Right atrium auricular region (tissue), 2 donors: ENCODE measurements around the gene ING3. TPM values are rescaled to one million over a fixed set of nuclear protein-coding genes. Genes with fewer than 3 reads are reported as not detected.

ENCODE experiments used
- DNase-seq: peaks from one replicate; pipeline ENCODE4 v3.0.0-alpha.2; 2019; ENCODE audit warnings: low spot score
- H3K27ac ChIP-seq, 2 donors: fragments of 200-600 bp; sonication (generic); 1 replicate in 1 of 2; 2 replicates in 1 of 2; pipeline ENCODE4 v1.5.1; 2016 to 2019
- H3K27me3 ChIP-seq, 2 donors: fragments of 200-600 bp; sonication (generic); one replicate each; pipeline versions ENCODE4 v1.5.1 to v1.6.0; 2017 to 2019
- H3K36me3 ChIP-seq: fragments of 200-600 bp; sonication (generic); one replicate; pipeline ENCODE4 v1.5.1; 2016
- H3K4me1 ChIP-seq, 2 donors: fragments of 200-600 bp; sonication (generic); one replicate each; pipeline versions ENCODE4 v1.5.1 to v1.6.0; 2017 to 2019
- H3K4me3 ChIP-seq, 2 donors: fragments of 200-600 bp; sonication (generic); 1 replicate in 1 of 2; 2 replicates in 1 of 2; pipeline ENCODE4 v1.5.1; 2017 to 2019; ENCODE audit warnings: mild to moderate bottlenecking in 1 of 2, moderate library complexity in 1 of 2
- H3K9me3 ChIP-seq, 2 donors: fragments of 200-600 bp; sonication (generic); one replicate each; pipeline ENCODE4 v1.5.1; 2019
- total RNA-seq, 2 donors: library from RNA; depleted of rRNA; stranded (reverse); fragments of >200 nt; gene quantifications; one replicate each; pipeline ENCODE4 v1.1.0, GENCODE V29; 2016
- TF ChIP-seq, protein P1 (sequence below), 2 donors: fragments of 200-600 bp; sonication (generic); IDR thresholded peaks; one replicate each; pipeline ENCODE4 v1.5.1; 2019; ENCODE audit warnings: antibody characterized with exemption in 2 of 2

The ING3 gene
- total RNA-seq, 2 donors from 2014 or later: 9.9 to 10.4 TPM

DNA sequence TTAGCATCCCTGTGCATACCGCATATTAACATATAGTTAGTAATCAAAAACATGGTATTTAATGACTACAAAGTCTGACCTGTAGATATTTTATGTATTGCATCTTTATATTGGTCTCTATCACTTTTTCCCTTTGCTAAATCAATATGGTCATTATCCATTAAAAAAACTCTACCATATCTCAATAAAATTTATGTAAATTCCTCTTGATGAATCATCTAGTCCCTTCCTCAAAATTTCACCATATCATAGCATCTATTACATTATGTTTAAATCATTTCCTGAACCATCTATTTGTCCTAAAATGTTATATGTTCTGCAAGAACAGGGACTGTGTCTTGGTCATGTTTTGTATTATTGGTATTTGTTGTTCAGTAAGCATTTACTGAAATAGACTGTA, 7.7 kb upstream of the ING3 start:
- no peak for DNase-seq
- TF ChIP-seq, protein P1, sequence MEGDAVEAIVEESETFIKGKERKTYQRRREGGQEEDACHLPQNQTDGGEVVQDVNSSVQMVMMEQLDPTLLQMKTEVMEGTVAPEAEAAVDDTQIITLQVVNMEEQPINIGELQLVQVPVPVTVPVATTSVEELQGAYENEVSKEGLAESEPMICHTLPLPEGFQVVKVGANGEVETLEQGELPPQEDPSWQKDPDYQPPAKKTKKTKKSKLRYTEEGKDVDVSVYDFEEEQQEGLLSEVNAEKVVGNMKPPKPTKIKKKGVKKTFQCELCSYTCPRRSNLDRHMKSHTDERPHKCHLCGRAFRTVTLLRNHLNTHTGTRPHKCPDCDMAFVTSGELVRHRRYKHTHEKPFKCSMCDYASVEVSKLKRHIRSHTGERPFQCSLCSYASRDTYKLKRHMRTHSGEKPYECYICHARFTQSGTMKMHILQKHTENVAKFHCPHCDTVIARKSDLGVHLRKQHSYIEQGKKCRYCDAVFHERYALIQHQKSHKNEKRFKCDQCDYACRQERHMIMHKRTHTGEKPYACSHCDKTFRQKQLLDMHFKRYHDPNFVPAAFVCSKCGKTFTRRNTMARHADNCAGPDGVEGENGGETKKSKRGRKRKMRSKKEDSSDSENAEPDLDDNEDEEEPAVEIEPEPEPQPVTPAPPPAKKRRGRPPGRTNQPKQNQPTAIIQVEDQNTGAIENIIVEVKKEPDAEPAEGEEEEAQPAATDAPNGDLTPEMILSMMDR (IDR thresholded peaks at IDR 0.05): no peak
- no peaks in the 10 kb centered on the region for H3K9me3 ChIP-seq
- no peak overlapping the region for H3K27ac ChIP-seq
- no peaks in the 10 kb centered on the region for H3K4me1 ChIP-seq
- no peak overlapping the region for H3K4me3 ChIP-seq
- H3K27me3 ChIP-seq: no peaks in the 10 kb centered on the region
- H3K36me3 ChIP-seq: no peaks in the 10 kb centered on the region

DNA sequence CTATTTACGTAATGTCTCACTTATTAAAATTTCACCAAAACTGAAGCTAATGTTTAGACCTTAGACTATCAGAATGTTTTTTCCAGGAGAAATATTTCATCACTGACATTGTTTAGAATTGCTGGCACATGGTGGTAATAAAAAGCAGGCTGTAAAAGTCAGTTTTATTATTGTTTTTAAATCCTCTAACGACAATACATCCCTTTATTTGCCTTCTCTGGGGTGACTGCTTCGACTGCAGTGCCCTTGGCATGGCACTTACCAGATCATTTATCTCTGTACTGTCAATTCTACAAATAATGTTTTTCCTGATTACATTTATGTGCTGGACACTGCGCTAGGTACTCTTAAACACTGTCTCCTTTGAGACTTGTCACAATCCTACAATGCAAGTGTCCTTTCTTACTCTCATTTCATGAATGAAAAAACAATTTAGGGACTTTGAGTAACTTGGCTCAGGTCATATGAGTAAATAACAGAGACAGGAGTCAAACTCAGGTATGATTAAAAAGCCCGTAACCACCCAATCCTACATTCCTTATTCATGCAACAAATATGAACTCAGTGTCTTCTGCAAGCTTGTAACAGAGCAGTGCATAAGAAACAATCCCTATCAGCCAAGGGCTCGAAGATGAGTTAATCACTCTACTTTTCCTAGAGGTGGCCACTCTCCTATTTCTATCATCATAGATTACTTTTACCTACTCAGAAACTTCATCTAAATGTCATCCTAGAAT, 5.6 kb upstream of the ING3 start:
- no peak overlapping the region for H3K27ac ChIP-seq
- no peaks in the 10 kb centered on the region for H3K36me3 ChIP-seq
- no peaks in the 10 kb centered on the region for H3K9me3 ChIP-seq
- TF ChIP-seq, protein P1 (IDR thresholded peaks at IDR 0.05): no peak
- no peak overlapping the region for H3K4me3 ChIP-seq
- no peaks in the 10 kb centered on the region for H3K27me3 ChIP-seq
- no peak for DNase-seq
- no peaks in the 10 kb centered on the region for H3K4me1 ChIP-seq

DNA sequence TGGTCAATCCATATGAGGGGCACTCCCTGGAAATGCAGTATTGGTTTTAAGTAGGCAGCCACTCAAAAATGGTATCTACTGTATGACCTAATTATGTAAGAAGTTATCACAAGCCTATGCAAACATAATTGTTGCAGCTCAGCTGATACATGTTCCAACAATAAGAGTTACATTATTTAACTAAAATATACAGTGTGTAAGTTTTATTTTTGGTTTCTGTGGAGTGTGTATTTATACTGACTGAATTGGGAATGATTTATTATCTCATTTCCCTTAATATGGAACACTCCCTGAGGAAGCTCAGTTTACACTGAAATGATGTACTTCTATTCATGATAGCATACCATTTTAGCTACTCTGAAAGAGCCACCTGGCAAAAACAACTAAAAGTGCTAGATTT, 2.6 kb upstream of the ING3 start:
- DNase-seq: no peak
- no peaks in the 10 kb centered on the region for H3K36me3 ChIP-seq
- H3K9me3 ChIP-seq: no peaks in the 10 kb centered on the region
- TF ChIP-seq, protein P1 (IDR thresholded peaks at IDR 0.05): no peak
- no peak overlapping the region for H3K27ac ChIP-seq
- H3K27me3 ChIP-seq: no peaks in the 10 kb centered on the region
- H3K4me3 ChIP-seq: no peak overlapping the region
- peaks cover 0 to 19% of the 10 kb centered on the region in 2 donors for H3K4me1 ChIP-seq

DNA sequence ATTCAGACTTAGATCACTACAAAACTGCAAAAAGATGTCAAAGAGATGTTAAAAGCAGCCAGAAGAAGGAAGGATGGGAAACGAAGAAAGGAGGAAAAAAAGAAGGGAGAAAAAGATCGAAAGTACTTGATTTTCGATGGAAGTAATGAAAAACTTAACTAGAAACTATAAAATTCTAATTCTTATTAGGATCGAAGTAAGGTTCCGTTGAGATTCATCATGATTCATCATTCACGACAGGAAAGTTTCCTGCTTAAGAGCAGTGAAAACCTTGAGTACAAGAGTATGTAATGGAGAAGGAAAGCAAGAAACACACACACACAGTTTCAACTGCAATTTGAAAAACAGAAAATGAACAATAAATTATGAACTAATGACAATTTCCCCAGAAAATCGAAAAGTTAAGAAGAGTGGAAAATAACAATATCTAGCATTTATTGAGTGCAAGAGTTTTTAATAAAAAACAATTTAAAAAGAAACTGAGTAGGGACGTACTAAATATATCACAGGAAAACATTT, 1.1 kb upstream of the ING3 start:
- no peak for DNase-seq
- Histone ChIP-seq H3K36me3 (peaks cover 10% of the 10 kb centered on the region), H3K4me1 (peaks cover 0 to 21% of the 10 kb centered on the region in 2 donors), H3K4me3 (peak overlapping the region; percentile 66 to 87), H3K27ac (no peak overlapping the region), H3K27me3 (no peaks in the 10 kb centered on the region), H3K9me3 (no peaks in the 10 kb centered on the region)
- TF ChIP-seq, protein P1 (IDR thresholded peaks at IDR 0.05): no peak

DNA sequence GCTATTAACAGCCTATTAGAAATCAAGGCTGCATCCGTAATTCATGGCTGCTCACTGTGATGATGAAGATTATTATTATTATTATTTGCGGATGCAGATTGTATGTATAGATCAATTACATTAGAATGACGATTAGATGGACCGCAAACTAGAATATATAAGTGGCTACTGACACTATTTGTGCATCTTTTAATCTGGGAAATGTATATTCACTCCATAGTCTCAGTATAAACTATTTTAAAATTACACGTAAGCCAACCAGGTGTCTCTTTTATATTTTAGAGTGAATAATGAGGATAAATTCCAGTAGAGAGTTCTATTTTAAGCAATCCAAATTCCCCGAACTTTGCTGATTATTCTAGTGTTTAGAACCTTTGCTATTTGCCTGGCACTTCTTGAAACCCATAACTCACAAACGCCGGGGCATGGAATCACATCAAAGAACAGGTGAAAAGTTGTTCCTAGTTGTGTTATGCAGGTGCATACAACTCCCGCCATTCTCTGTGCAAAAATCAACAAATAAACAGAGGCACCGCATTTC, 509 bp upstream of the ING3 start:
- Histone ChIP-seq H3K27me3 (no peaks in the 10 kb centered on the region), H3K4me1 (peaks cover 0 to 21% of the 10 kb centered on the region in 2 donors), H3K36me3 (peaks cover 15% of the 10 kb centered on the region), H3K27ac (peak overlapping the region; percentile 98 to 99), H3K9me3 (no peaks in the 10 kb centered on the region), H3K4me3 (peak overlapping the region; percentile 66 to 87)
- DNase-seq: no peak
- TF ChIP-seq, protein P1 (IDR thresholded peaks at IDR 0.05): no peak
